HG03520 (cell line): Measurements from ENCODE around the gene PTPN14.

Source experiments
- ATAC-seq: cut with Tn5 transposase; IDR thresholded peaks from one replicate; pipeline ENCODE4 v1.9.1; 2021; ENCODE audit warnings: mild to moderate bottlenecking, moderate library complexity; ENCODE audit not compliant: unreplicated experiment

Gene PTPN14

DNA sequence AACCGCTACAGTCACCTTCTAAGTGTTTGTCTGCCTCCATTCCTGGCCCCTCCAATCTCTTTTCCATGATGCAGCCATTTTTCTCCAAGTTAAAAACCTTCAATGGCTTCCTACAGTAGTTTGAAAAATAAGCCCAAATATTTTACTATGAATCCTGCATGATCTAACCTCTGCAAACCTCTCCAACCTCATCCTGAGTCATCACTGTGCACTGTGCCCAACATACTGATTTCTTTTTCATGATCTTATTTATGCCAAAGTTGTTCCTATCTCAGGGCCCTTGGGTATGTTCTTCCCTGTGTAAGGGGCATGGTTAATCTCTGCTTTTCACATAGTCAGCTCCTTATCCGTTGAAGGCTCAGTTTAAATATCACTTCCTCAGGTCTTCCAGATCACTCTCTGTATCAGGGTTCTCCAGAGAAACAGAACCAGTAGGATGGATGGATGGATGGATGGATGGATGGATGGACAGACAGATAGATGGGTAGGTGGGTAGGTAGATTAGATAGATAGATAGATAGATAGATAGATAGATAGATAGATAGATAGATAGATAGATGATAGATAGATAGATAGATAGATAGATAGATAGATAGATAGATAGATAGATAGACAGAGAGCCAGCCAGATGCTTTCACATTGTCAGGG, 18.1 kb upstream of the PTPN14 start:
- no peak for ATAC-seq

DNA sequence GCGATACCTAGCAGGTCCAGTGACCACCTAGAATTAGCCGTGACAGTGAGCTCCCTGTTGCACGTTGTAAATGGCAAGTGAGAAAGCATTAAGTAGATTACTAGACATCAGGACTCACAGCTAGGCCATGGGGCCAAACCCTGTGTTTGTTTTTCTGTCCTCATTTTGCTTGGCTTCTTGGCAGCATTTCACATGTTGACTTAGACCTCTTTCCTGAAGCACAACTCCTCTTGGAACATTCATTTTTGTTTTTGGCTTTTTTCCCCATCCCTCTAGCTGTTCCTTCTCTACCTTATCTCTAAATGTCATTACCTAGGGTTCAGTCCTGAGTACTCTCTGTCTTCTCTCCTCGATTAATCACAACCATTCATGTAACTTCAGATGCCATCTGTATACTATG, 16.9 kb upstream of the PTPN14 start:
- ATAC-seq = no peak

DNA sequence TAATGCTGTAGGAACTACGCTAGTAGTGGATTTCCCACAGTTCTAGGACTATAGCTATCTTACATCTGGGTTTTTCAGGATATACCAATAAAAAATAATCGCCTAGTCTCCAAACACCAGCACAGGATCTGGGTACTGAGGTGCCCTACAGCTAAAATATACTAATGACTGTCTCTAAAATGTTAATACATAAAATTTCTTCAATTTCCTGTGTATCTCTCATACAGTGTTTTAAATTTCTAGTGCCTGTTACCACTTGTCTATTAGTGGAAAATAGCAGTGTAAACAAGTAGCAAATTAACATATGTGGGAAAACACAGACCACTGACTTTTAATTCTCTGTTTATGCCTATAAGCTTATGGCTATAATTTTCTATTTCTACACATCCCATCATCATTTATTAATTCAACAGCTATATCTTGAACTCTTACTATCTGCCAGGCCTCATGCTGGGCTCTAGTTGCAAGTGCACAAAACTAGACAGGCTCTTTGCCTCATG, 16.1 kb upstream of the PTPN14 start:
- ATAC-seq = no peak

DNA sequence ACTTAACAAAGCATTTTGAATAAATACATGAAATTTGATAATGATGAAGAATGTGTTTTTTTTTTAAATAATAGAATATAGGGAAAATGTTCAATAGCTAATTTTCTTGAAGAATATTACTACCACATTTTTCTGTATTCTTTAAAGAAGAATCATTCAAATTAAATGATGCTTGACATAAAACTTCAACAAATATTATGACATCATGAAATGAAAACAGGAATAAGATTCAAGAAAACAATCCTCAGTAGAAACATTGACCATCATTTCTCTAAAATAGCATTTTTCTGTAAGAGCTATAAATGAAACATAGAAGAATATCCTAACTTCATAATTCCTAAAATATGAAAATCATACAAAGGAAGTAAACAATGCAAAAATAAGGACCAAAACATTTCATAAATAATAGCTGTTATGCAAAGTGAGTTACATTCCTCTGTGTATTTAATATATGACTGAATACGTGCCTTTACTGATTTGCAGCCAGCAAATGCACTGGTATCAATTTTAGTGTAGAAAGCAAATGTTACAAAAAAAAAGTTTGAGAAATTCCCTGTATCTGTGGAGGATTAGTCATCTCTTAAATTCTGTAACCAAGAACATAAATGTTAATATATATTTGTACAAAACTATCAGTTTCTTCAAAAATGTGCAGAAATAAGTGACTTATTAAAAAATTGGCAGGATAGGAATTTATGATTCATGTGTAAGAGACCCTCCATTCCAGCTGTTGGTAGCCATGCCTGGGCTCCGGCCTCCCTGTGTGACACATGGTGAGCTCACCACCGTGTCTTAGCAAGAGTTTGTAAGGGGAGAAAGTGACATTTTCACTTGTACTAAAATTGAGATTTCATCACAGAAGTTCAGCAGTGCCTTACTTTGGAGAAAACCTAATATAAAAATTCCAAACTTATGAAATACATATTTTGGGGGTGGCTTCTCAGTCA, 15.0 kb upstream of the PTPN14 start:
- ATAC-seq = no peak

DNA sequence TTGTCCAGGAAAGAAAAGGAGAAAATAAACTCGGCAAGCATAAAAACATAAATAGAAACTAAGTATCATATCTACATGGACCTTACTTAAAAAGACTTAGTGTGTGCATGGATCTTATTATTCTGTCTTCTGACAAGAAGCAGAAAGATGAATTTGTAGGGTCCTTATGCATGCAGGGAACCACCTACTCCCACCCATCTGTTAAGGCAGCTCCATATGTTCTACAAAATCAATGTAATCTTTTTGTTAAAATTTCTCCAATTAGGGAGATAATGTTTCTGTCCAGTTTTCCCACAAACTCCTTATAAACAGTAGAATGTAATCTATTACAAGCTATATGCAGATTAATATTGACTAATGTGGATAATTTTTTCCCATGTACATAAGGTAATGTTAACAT, 13.9 kb upstream of the PTPN14 start:
- ATAC-seq = no peak

DNA sequence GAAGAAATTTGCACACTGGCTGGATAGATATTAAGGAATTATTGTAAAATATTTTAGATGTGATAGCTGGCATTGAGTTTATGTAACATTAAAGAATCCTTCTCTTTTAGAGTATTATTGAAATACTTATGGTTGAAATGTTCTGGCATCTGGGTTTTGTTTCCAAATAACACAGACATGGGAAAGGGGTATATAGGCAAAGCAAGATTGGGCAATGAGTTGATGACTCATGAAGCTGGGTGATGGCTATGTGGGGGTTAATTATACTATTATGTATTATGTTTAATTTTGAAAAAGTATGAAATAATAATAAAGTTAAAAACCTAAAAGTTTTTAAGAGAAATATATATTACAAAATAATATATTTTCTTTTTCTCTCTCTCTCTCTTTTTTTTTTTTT, 12.5 kb upstream of the PTPN14 start:
- ATAC-seq = no peak

DNA sequence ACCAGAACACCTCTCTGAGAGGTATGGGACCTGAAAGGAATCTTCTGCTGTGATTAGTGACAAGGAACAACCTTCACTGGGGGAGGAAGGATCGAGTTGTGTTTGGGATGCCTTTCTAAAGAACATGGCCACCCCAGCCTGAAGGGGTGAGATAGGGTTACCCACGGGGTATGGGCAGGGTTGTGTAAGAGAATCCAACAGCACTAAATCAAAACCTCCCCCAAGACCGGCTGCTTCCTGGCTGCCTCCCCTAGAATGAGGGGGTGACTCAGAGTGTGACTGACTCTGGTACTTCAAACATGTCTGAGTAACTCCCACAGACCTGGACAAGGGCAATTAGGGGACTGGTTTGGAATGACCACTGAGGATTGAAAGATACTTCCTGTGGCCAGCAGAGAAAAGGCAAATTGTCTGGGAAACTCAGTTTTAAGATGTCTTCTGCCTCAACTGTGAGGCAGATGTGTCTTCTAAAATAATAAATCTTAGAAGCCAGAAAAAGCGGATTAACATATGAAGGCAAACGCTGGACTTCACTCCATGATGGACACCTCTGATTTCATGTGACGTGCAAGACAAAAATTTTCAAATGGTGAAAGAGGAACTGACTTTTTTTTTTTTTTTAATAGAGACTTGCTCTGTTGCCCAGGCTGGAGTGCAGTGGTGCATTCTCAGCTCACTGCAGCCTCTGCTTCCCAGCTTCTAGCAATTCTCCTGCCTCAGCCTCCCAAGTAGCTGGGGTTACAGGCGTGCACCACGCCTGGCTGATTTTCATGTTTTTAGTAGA, 6.7 kb upstream of the PTPN14 start:
- ATAC-seq = no peak

DNA sequence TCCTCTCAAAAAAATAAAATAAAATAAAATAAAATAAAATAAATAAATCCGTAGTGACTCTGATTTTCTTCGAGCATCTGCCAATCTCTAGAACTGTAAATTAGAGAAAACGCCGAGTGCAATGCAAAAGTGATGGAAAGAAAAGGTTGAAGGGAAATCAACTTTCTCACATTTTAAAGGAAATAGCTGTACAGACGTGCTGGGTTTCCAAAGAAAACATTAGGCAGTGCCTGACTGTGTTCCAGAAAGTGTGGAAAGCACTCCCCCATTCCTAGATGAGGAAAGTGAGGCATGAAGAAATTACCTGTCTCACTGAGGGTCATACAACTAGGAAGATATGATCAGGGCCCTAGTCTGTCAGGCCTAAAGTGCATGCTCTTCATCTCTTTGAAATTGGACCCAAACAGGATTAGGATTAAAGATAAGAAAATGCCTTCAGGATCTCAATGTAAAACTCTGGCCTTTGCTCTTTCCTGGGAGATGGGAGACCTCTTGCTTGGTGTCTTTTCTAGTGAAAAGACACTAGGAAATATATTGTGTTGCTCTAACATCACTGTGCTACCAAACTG, 1.8 kb upstream of the PTPN14 start:
- no peak for ATAC-seq

DNA sequence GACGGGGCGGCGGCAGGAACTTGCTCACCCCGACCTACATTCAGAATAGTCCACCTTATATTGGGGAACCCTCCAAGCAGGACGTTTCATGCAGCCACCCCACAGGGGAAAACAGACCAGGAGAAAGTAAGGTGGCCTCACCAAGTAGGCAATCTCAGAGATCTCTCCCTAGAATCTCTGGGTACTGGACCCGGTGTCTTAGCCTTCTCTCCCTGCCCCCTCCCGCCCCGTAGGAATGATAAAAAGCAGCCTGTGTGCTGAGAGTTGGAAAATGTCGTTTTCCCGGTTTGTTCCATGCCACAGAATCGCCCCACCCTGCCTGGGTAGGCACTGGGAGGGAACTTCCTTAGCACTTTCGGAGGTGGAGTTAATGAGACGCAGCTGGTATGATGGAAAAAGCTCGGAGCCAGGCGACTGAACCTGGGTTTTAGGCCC, 789 bp upstream of the PTPN14 start:
- ATAC-seq = no peak

DNA sequence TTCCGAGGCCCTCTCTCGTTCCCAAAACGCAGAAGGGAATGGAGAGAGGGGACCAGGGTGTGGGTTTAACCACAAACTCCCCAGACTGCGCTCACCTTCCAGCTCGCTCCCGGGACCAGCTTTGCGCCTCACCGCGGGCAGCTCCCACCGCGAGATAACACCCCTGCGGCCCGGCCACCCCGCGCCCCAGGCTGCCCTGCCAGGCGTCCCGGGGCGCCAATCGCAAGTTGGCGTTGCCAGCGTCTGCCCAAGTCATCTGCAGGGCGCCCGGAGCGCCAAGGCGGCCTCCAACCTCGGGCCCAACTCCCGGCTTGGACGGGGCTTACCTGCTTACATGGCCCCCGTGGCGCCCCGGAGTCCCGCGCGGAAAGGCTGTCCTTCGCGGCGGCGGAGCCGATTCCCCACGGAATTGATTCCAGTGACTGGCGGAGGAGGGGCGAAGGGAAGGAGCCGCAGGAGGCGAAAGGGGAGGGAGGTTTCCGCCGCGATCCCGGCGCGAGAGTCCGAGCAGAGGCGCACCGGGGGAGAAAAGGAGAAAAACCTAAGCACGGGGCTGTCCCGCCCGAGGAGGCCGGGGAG, 456 bp downstream of the PTPN14 start:
- no peak for ATAC-seq

DNA sequence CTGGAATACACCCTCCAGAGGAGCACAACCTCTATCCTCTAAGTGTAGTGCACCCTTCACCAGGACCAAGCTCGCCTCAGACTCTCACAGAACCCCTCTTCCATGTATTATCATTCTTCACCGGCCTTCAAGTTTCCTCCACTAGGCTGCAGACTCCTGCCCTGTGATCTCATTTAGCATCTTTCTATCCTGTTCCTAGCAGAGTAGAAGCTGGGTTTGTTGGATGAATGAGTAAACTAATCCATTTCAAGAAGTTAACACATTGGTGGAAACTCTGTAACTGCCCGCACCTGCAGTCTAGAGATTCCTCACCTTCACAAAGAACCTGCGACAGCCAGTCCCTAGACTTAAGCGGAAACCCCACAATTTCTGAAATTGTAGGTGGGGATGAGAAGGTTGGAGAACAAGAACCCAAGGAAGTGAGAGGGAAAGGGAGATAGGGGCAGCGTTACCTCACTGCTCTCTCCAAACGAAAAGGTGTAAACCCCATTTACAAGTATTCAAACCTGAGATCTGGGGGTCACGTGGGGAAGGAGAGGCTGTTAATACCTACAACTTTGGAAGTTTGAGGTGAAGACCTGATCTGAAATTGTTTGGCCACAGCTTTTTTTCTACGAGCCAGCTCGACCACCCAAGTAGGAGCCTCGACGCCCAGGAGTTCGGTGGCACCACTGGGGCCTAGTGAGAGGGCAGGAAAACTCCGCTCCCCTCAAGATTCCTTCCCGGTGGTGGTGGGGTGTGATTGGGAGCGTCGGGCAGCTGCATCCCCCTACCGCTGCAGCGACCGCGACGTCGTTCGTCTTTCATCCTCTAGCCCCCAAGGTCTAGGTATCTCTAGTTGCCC, 1.2 kb downstream of the PTPN14 start:
- no peak for ATAC-seq

DNA sequence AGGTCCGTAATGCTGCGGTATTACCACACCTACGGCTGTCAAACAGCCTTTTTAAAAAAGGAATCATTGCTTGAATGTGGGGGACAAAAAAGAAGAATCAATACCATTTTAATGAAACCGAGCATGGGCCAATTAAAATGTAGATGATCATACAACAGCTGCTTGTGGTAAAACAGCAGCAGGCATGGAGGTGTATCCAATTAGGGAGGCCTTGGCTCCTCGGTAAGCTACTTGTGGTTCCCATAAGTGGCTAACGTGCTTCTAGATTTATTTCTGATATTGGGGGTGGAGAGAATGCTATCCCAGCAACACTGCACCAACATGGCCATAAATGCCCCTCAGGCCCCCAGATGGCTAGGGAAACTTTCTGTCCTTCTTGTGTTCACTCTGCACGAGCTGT, 1.8 kb downstream of the PTPN14 start:
- ATAC-seq = no peak

DNA sequence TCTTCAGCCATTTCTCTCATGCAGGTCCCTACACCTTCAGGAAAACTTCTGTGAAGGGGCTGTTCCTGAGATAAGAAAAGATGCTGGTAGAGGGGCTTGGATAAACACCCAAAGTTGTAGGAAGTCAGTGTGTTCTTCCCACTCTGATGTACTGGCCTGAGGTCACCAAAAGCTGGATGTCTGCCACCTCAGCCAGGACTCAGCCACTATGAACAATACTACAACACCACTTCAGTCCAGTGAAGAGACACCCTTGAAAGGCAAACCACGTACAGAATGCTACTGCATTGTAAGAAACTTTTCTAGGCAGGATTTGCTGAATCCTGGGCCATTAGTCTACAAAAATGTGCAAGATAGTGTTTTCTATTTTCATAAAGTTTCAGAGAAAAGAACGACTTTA, 2.4 kb downstream of the PTPN14 start:
- ATAC-seq = no peak

DNA sequence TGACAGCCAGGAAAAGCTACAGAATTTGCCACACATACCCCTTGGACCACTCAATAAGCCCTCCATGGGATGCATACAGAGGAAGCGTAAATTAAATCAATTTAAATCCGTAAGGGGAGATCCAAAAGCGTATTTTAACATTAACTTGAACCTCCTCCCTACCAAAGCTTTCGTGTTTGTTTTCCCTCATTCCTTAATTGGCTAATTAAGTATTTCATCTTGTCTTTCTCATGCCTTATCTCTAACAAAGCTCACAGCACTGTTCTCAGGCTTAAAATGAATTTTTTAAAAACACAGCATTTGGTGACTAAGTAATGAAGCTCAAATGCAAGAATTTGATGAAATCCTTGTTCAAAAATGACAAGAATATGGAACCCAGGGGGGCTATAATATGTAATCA, 3.1 kb downstream of the PTPN14 start:
- ATAC-seq = no peak

DNA sequence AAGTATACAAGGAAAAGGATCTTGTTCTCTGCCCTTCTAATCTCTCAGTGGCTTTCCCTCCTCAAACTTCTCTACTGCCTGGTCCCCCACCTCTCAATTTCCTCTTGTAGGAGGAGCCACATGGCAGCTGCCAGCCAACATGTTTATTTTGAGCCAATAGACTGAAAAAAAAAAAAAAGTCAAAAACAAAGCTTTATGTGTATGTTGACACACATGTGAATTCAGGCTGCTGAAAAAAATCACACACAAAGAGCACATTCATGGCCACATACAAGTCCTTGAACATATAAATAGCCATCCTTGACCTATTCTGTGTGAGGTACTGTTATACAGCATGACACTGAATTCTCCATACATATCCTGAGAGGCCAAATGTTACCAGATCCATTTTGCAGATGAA, 3.7 kb downstream of the PTPN14 start:
- ATAC-seq = no peak

DNA sequence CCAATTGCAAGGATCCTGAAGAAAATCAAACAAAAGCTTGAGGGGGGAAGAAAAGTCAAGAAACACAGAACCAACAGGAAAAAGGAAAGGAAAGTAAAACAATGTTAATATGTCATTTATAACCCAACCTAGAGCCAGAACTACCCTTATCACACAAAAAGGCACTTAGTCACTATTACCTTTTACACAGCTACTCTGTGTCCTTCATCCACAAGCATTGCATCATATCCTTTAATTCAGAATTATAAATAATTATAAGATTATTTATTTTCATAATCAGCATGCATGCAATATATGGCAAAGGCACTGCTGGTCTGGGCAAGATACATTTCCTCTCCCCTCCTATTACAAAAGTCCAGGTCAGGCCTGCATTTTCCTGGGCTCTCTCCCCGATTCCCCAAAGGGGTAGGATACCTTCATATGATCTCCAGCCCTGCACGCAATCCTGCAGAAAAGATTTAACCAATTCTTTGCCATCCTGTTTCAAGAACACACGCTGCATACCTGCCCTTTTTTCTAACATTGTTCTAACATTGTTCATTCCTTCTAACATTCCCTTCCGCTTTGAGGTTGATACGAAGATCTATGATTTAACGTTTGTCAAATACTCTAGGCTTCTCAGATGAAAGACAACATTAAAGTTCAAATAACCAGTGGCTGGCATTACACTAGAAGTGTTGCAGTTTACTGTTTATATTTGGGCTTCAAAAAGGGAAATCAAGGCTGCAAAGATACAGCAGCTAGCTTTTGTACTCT, 4.3 kb downstream of the PTPN14 start:
- no peak for ATAC-seq

DNA sequence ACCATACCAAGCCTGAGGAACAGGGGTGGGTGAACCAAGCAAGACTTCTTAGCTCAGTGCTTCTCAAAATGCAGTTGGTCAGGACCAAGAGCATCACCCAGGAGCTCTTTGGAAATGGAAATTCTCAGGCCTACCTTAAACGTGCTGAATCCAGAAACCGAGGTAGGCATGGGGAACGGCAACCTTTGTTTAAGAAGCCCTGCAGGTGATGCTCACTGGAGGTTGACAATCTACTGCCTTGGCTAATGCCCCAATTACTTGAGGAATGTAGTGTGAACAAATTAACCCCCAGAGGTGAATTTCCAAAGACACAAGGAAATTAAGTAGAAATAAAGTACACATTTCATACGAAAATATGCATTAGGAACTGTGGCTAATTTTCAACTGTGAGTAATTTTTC, 5.3 kb downstream of the PTPN14 start:
- no peak for ATAC-seq

DNA sequence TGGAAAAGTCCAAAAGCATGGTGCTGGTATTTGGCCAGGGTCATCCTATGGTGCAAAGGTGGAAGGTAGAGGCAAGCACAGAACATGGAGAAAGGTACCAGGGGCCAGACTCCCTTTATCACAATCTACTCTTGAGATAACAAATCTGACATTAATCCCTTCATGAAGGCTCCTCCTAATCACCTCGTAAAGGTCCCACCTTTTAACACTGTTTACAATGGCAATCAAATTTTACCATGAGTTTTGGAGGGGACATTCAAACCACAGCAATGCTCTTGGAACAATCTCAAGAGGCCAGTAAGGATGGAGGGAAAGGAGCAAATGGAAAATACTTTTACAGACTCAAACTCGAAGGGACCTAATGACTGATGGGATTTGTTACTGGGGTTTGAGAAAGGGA, 6.1 kb downstream of the PTPN14 start:
- no peak for ATAC-seq

DNA sequence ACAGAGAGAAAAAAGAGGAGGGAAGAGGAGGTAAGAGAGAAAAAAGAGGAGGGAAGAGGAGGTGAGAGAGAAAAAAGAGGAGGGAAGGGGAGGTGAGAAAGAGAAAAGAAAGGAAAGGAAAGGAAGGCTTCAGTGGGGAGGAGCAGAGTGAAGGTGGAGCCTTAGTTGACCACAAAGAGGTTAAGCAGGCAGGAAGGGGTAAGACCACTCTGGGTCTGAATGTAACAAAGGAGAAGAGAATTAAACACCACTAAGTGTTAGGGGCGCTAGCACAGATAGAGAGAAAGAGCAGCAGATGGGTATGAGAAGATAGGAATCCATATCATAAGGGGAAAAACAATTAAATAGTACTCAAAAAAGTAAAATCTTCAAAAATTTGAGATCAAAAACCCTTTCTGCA, 6.6 kb downstream of the PTPN14 start:
- ATAC-seq = no peak
